ENCODE measurements around the gene TMEM208. TPM values are rescaled to one million over a fixed set of nuclear protein-coding genes. Genes with fewer than 3 reads are reported as not detected.
A peak's percentile ranks its signal among the peaks of the same experiment; 100 is the strongest.

TMEM208 gene
- polyA plus RNA-seq, 1 of the 3 experiments (the other 2 are of a cell fraction) = 98.2 TPM

GRCh38 chr16:67223992-67224391 is 2.9 kb upstream of the TMEM208 start:
- H3F3A ChIP-seq (replicated peaks; ENCODE audit: insufficient read depth) = peaks cover 12% of the 10 kb centered on the region
- CTCF ChIA-PET = interaction anchor here (0.9 to 1.3 kb wide), 2 partner anchors 16 to 25 kb away, joined by 4 read pairs; partner anchors contain the start of gene ELMO3
- H3K4me3 ChIP-seq (ENCODE audit: low read depth in 2 of 2, low read length in 1 of 2) = no peak overlapping the region
- 79% methylated on average over 3 of the region's 3 CpGs for WGBS (ENCODE audit: low lambda C conversion rate)
- DNase-seq = no peak
- no peaks in the 10 kb centered on the region for H3K9me3 ChIP-seq
- H4K20me1 ChIP-seq (ENCODE audit: insufficient read depth) = no peaks in the 10 kb centered on the region
- no peak overlapping the region for H3K4me2 ChIP-seq
- no peak overlapping the region for H3K9ac ChIP-seq
- no peak for TF ChIP-seq RCOR1 (IDR thresholded peaks at IDR 0.05; ENCODE audit: low read length)
- TF ChIP-seq TEAD4 (IDR thresholded peaks at IDR 0.05; ENCODE audit: borderline replicate concordance, insufficient read depth) = no peak
- TF ChIP-seq MXI1 (IDR thresholded peaks at IDR 0.05; ENCODE audit: low read depth, low read length) = no peak
- TF ChIP-seq FOXJ3 (CRISPR knock-in tag; IDR thresholded peaks at IDR 0.05) = no peak
- no peak for TF ChIP-seq SIN3A (IDR thresholded peaks at IDR 0.05; ENCODE audit: borderline replicate concordance, low read depth, low read length)
- no peak for TF ChIP-seq TAF1 (IDR thresholded peaks at IDR 0.05; ENCODE audit: borderline replicate concordance, low read depth, low read length)
- no peak for TF ChIP-seq YY1 (IDR thresholded peaks at IDR 0.05; ENCODE audit: low read depth)
- TF ChIP-seq RXRA (IDR thresholded peaks at IDR 0.05; ENCODE audit: borderline replicate concordance, low read depth) = no peak
- TF ChIP-seq CHD2 (IDR thresholded peaks at IDR 0.05; ENCODE audit: low read length, partially characterized antibody) = no peak
- no peak for TF ChIP-seq RAD21 (IDR thresholded peaks at IDR 0.05; ENCODE audit: low read length)
- TF ChIP-seq ZBTB33 (IDR thresholded peaks at IDR 0.05; ENCODE audit: borderline replicate concordance, low read depth) = no peak
- TF ChIP-seq RFX5 (IDR thresholded peaks at IDR 0.05; ENCODE audit: low read length) = no peak
- no peak for TF ChIP-seq POLR2AphosphoS5 (IDR thresholded peaks at IDR 0.05; ENCODE audit: low read depth, low read length)
- H3K27ac ChIP-seq (ENCODE audit: low read depth in 2 of 2, low read length in 1 of 2) = no peak overlapping the region
- POLR2A ChIA-PET = interaction anchor here (1.0 kb wide), 1 partner anchor 21 kb away, joined by 3 read pairs; no protein-coding TSS in a partner anchor
- peaks cover 34% of the 10 kb centered on the region for H3K79me2 ChIP-seq (ENCODE audit: insufficient read depth)
- H2AFZ ChIP-seq (ENCODE audit: low read depth) = no peak overlapping the region
- H3K4me1 ChIP-seq (ENCODE audit: control insufficient read depth in 1 of 2, insufficient read depth in 2 of 2, low read depth in 1 of 2, low read length in 1 of 2) = peaks cover 0 to 22% of the 10 kb centered on the region in 2 experiments; a peak in 2 of 4 replicates
- peaks cover 11 to 22% of the 10 kb centered on the region in 2 experiments for H3K36me3 ChIP-seq (replicated peaks in 1 of 2; ENCODE audit: control insufficient read depth in 1 of 2, insufficient read depth in 2 of 2, low read length in 1 of 2)
- H3K27me3 ChIP-seq (ENCODE audit: insufficient read depth) = no peaks in the 10 kb centered on the region
- H3K9me2 ChIP-seq = no peaks in the 10 kb centered on the region

- Histone ChIP-seq H3K4me2 (peak overlapping the region; percentile 88), H3F3A (replicated peaks; ENCODE audit: insufficient read depth) (peaks cover 21% of the 10 kb centered on the region), H3K9me2 (no peaks in the 10 kb centered on the region), H3K79me2 (ENCODE audit: insufficient read depth) (peaks cover 34% of the 10 kb centered on the region), H3K9ac (peak overlapping the region; percentile 83), H3K4me1 (ENCODE audit: control insufficient read depth in 1 of 2, insufficient read depth in 2 of 2, low read depth in 1 of 2, low read length in 1 of 2) (peaks cover 0 to 22% of the 10 kb centered on the region in 2 experiments; a peak in 2 of 4 replicates), H4K20me1 (ENCODE audit: insufficient read depth) (no peaks in the 10 kb centered on the region), H3K36me3 (replicated peaks in 1 of 2; ENCODE audit: control insufficient read depth in 1 of 2, insufficient read depth in 2 of 2, low read length in 1 of 2) (peaks cover 15 to 34% of the 10 kb centered on the region in 2 experiments), H3K27ac (ENCODE audit: low read depth in 2 of 2, low read length in 1 of 2) (peak overlapping the region; percentile 72 to 83; a peak in 3 of 4 replicates), H3K4me3 (ENCODE audit: low read depth in 2 of 2, low read length in 1 of 2) (peak overlapping the region; percentile 92 to 100), H2AFZ (ENCODE audit: low read depth) (peak overlapping the region; percentile 72; the same call in 1 of the 2 replicates), H3K9me3 (no peaks in the 10 kb centered on the region), H3K27me3 (ENCODE audit: insufficient read depth) (no peaks in the 10 kb centered on the region)
- ChIA-PET CTCF (interaction anchor here (0.7 to 2.9 kb wide), 11 partner anchors 8 to 71 kb away, joined by 3 to 10 read pairs (median 5); partner anchors contain the start of genes NOL3 and SLC9A5), POLR2A (interaction anchor here (0.6 to 2.2 kb wide), 13 partner anchors 9 to 335 kb away, joined by 3 to 14 read pairs (median 5); partner anchors contain the start of genes E2F4, FHOD1 and SLC9A5)
- DNase-seq = no peak
- TF ChIP-seq POLR2AphosphoS5 (IDR thresholded peaks at IDR 0.05; ENCODE audit: low read depth, low read length) (no peak), RAD21 (IDR thresholded peaks at IDR 0.05; ENCODE audit: low read length) (no peak), YY1 (IDR thresholded peaks at IDR 0.05; ENCODE audit: low read depth) (peak; percentile 12; the same call in 1 of the 2 replicates), GATA2 (CRISPR knock-in tag; IDR thresholded peaks at IDR 0.05) (no peak), FOXM1 (IDR thresholded peaks at IDR 0.05; ENCODE audit: low read depth) (no peak), SMC3 (IDR thresholded peaks at IDR 0.05; ENCODE audit: low read depth, low read length) (no peak), EZH2phosphoT487 (IDR thresholded peaks at IDR 0.05; ENCODE audit: borderline replicate concordance, low read depth) (no peak), MXI1 (IDR thresholded peaks at IDR 0.05; ENCODE audit: low read depth, low read length) (no peak; the same call in 1 of the 2 replicates), REST (IDR thresholded peaks at IDR 0.05; ENCODE audit: low read depth, low read length) (no peak)
- 10% methylated on average over 9 of the region's 12 CpGs for WGBS (ENCODE audit: low lambda C conversion rate)
Observed at GRCh38 chr16:67226295-67226803, 581 bp upstream of the TMEM208 start.

Measured in SK-N-SH (cell line).